DMS 273 (cell line): ENCODE data around the gene XKR7.
"Not testable (repeated sequence)": the region's sequence is repeated elsewhere in the genome, so short reads cannot be mapped to it uniquely, and the experiment has no call there.

Experiments
- DNase-seq: peaks from one replicate; lab custom pipeline; 2025; ENCODE audit not compliant: unreplicated experiment; lab: John Stamatoyannopoulos, UW

Gene XKR7

DNA sequence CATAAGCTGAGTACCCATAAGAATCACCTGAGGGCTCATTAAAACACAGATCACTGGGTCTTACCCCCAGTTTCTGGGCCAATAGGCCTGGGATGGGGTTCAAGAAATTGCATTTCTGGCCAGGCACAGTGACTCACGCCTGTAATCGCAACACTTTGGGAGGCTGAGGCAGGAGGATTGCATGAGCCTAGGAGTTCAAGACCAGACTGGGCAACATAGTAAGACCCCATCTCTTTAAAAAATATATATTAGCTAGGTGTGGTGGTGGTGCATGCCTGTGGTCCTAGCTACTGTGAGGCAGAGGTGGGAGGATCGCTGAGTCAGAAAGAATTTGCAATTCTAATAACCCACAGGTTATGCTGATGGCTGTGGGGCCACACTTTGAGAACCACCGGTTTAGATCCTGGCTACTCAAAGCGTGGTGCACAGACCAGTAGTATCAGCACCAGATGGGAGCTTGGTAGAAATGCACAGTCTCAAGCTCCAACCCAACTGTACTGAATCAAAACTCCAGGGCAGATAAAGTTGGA, 44.3 kb downstream of the XKR7 start:
- no peak for DNase-seq

GRCh38 chr20:32013326-32013725, 45.4 kb downstream of the XKR7 start:
- DNase-seq, result no peak

DNA sequence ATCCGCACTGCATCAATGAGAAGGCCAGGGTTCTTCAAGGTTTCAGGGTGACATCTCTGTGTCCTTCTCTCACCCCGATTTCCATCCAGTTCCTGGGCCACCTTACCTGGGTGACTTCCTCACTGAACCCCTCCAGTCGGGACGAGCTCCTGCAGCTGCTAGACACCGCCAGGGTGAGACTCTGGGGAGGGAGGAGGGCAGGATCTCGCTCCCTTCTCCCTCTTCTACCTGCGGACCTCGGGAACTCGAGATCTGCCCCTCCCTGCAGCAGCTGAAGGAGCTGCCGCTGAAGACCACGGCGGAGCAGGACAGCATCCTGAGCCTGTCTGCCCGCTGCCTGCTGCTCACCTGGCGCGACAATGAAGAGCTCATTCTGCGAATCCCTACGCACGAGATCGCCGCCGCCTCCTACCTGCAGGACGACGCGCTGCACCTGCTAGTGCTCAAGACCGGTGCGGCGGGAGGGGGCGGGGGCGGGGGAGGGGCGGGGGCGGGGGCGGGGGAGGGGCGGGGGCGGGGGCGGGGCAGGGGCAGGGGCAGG, 49.8 kb downstream of the XKR7 start:
- DNase-seq, result peak; percentile 72

GRCh38 chr20:32018269-32019155, 50.6 kb downstream of the XKR7 start:
- DNase-seq, result peak; percentile 90

DNA sequence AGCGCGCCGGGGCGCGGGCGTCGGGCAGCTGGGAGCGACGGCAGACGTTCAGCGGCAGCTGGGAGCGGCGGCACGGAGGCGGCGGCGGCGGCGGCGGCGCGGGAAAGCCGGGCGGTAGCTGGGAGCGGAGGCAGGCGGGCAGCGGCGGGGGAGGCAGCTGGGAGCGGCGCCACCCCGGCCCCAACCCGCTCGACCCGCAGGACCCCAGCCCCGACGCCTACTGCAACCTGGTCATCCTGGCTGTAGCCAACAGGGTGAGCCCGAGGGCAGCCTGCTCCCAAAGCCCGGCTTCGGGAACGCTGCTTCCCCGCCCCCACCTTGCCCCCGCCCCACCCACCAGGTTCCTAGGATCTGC, 51.2 kb downstream of the XKR7 start:
- peak; percentile 89 for DNase-seq

- DNase-seq, result peak; percentile 58
Observed at GRCh38 chr20:32019563-32020463, 51.9 kb downstream of the XKR7 start.

- no peak for DNase-seq
Observed at GRCh38 chr20:32021091-32021490, 53.1 kb downstream of the XKR7 start.

- peak; percentile 37 for DNase-seq
Observed at GRCh38 chr20:32024683-32025295, 56.8 kb downstream of the XKR7 start.

DNA sequence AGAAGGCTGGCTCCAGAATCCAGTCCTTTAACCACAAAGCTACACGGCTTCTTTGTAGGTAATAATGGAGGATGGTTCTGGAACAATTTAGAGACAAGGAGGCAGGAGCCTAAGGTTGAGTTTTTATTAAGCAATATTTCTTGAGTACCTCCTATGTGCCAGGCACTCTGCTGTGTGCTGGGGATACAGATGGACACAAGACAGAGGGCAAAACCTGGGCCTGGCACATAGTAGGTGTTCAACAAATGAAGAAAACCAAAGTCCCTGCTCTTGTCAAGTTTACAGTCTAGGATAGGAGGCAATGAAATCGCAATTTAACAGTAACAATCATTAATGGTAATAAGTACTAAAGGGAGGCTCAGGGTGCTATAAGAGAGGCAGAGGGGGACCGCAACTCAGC, 59.7 kb downstream of the XKR7 start:
- DNase-seq, result no peak

- peak; percentile 54 for DNase-seq
Observed at GRCh38 chr20:32028647-32029372, 60.9 kb downstream of the XKR7 start.

GRCh38 chr20:32029561-32029960, 61.6 kb downstream of the XKR7 start:
- no peak for DNase-seq

GRCh38 chr20:32031007-32031958, 63.3 kb downstream of the XKR7 start:
- DNase-seq, result peak; percentile 96

- no peak for DNase-seq
Observed at GRCh38 chr20:32033316-32033715, 65.4 kb downstream of the XKR7 start.

DNA sequence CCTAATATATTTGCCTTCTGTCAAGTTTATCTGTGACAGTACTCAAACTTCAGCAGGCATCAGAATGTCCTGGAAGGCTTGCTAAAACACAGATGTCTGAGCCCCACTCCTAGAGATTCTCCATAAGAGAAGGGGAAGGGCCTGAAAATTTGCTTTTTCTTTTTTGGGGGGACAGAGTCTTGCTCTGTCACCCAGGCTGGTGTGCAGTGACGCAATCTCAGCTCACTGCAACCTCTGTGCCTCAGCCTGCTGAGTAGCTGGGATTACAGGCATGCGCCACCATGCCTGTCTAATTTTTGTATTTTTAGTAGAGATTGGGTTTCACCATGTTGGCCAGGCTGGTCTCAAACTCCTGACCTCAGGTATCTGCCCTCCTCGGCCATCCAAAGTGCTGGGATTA, 65.8 kb downstream of the XKR7 start:
- DNase-seq, result not testable (repeated sequence)

- peak; percentile 40 for DNase-seq
Observed at GRCh38 chr20:32034581-32035425, 66.9 kb downstream of the XKR7 start.

DNA sequence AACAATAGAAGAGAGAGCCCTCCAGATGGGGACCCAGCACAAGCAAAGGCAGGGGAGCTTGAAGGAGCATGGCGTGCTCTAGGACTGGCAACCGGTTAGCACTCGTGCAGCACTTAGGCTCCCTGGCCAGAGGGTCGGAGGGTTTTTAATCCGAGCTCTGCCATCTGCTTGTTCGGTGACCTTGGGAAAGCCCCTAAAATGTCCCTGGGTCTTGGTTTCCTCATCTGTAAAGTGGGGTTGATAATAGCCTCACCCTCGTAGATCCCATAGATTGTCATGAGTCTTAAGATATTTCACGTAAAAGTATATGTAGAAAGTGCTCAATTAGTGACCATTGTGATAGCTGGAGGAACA, 67.5 kb downstream of the XKR7 start:
- DNase-seq, result no peak

- DNase-seq, result no peak
Observed at GRCh38 chr20:32036252-32036651, 68.3 kb downstream of the XKR7 start.

DNA sequence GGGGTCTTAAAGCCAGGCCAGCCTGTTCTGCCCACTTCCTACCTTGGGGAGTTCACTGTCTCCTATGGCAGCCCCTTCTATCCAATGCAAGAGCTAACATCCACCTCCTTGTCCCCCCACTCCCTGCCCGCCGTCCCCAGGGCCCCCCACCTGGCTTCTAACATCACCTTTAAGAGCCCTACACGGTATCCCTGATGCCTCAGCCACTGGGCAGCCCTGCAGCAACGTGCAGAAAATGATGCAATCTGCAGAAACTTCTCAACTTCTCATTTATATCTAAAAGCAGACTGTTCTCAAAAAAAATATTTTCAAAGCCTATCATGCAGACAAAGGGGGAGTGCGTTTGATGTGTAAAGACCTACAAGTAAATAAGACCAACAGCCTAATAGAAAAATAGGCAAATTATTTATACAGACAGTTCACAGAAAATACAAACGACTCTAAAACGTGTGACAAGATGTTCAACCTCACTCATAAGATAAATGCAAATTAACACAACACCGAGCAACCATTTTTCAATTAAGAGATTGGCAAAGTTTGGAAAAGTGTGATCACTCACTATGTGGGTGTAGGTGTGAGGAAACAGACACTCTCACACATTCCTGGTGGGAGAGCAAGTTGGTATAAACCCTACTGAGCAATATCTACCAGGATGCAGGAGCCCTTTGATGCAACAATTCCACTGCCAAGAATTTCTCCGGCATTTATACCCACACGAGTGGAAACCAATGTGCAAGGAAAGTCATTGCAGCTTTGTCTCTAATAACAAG, 69.0 kb downstream of the XKR7 start:
- no peak for DNase-seq
